Skeletal muscle tissue (tissue), 4 donors: Measurements from ENCODE around the gene RPL12. TPM values are rescaled to one million over a fixed set of nuclear protein-coding genes. Genes with fewer than 3 reads are reported as not detected.

Source experiments
- H3K27ac ChIP-seq: one replicate; pipeline ENCODE4 v1.7.0; 2013; ENCODE audit warnings: mild to moderate bottlenecking, low read depth, low read length, inconsistent platforms
- H3K27me3 ChIP-seq, 3 donors: one replicate each; pipeline ENCODE4 v1.7.0; 2013; ENCODE audit warnings: low read length in 3 of 3; ENCODE audit not compliant: control insufficient read depth in 3 of 3, insufficient read depth in 3 of 3
- H3K36me3 ChIP-seq, 3 donors: one replicate each; pipeline ENCODE4 v1.7.0; 2013; ENCODE audit warnings: low read length in 3 of 3; ENCODE audit not compliant: control insufficient read depth in 3 of 3, insufficient read depth in 3 of 3
- H3K4me1 ChIP-seq, 3 donors: one replicate each; pipeline ENCODE4 v1.7.0; 2013; ENCODE audit warnings: low read length in 3 of 3, mild to moderate bottlenecking in 3 of 3; ENCODE audit not compliant: control insufficient read depth in 3 of 3, insufficient read depth in 3 of 3
- H3K4me3 ChIP-seq, 3 donors: one replicate each; pipeline ENCODE4 v1.7.0; 2013; ENCODE audit warnings: low read length in 3 of 3
- H3K9ac ChIP-seq, 3 donors: one replicate each; pipeline ENCODE4 v1.7.0; 2013; ENCODE audit warnings: low read length in 3 of 3, mild to moderate bottlenecking in 3 of 3, moderate library complexity in 2 of 3, low read depth in 1 of 3
- H3K9me3 ChIP-seq, 3 donors: one replicate each; pipeline ENCODE4 v1.7.0; 2013; ENCODE audit warnings: low read length in 3 of 3; ENCODE audit not compliant: control insufficient read depth in 3 of 3
- total RNA-seq: library from RNA; depleted of rRNA; stranded (reverse); fragments of >200 nt; gene quantifications from one replicate; pipeline ENCODE4 v1.2.3, GENCODE V29; 2014
- donor health status: Osteomylitis.

Gene RPL12
- total RNA-seq, 1 donor from 2014 or later = 1,305 TPM

GRCh38 chr9:127492616-127493015 is 41.4 kb upstream of the RPL12 start:
- Histone ChIP-seq H3K36me3 (peaks cover 42 to 73% (median 67%) of the 10 kb centered on the region in 3 donors), H3K9me3 (no peaks in the 10 kb centered on the region), H3K27ac (no peak overlapping the region), H3K27me3 (no peaks in the 10 kb centered on the region), H3K9ac (no peak overlapping the region), H3K4me3 (no peak overlapping the region), H3K4me1 (no peaks in the 10 kb centered on the region)

GRCh38 chr9:127491516-127491915 is 40.3 kb upstream of the RPL12 start:
- Histone ChIP-seq H3K36me3 (peaks cover 34 to 66% (median 64%) of the 10 kb centered on the region in 3 donors), H3K4me1 (no peaks in the 10 kb centered on the region), H3K9ac (no peak overlapping the region), H3K27ac (no peak overlapping the region), H3K9me3 (no peaks in the 10 kb centered on the region), H3K4me3 (no peak overlapping the region), H3K27me3 (no peaks in the 10 kb centered on the region)

GRCh38 chr9:127490535-127491230 is 39.5 kb upstream of the RPL12 start:
- no peaks in the 10 kb centered on the region for H3K27me3 ChIP-seq
- no peaks in the 10 kb centered on the region for H3K4me1 ChIP-seq
- no peak overlapping the region for H3K27ac ChIP-seq
- no peak overlapping the region for H3K9ac ChIP-seq
- H3K9me3 ChIP-seq = no peaks in the 10 kb centered on the region
- no peak overlapping the region for H3K4me3 ChIP-seq
- peaks cover 34 to 67% (median 66%) of the 10 kb centered on the region in 3 donors for H3K36me3 ChIP-seq

GRCh38 chr9:127489471-127490115 is 38.4 kb upstream of the RPL12 start:
- Histone ChIP-seq H3K36me3 (peaks cover 35 to 72% (median 65%) of the 10 kb centered on the region in 3 donors), H3K4me1 (no peaks in the 10 kb centered on the region), H3K4me3 (no peak overlapping the region), H3K9me3 (no peaks in the 10 kb centered on the region), H3K27me3 (no peaks in the 10 kb centered on the region), H3K9ac (no peak overlapping the region), H3K27ac (no peak overlapping the region)

GRCh38 chr9:127488946-127489345 is 37.7 kb upstream of the RPL12 start:
- H3K27me3 ChIP-seq = no peaks in the 10 kb centered on the region
- H3K4me3 ChIP-seq = no peak overlapping the region
- H3K4me1 ChIP-seq = no peaks in the 10 kb centered on the region
- H3K36me3 ChIP-seq = peaks cover 31 to 69% (median 59%) of the 10 kb centered on the region in 3 donors
- no peaks in the 10 kb centered on the region for H3K9me3 ChIP-seq
- H3K27ac ChIP-seq = no peak overlapping the region
- H3K9ac ChIP-seq = no peak overlapping the region

- peaks cover 32 to 52% (median 49%) of the 10 kb centered on the region in 3 donors for H3K36me3 ChIP-seq
These were observed 34.8 kb upstream of the RPL12 start for GRCh38 chr9:127485995-127486394.

GRCh38 chr9:127482662-127483061 is 31.5 kb upstream of the RPL12 start:
- no peak overlapping the region for H3K27ac ChIP-seq
- peaks cover 39 to 58% (median 54%) of the 10 kb centered on the region in 3 donors for H3K36me3 ChIP-seq
- no peak overlapping the region for H3K4me3 ChIP-seq

More at GRCh38 chr9:127485995-127486394, 34.8 kb upstream of the RPL12 start:
- H3K4me3 ChIP-seq = no peak overlapping the region
- H3K4me1 ChIP-seq = no peaks in the 10 kb centered on the region
- no peak overlapping the region for H3K27ac ChIP-seq
- no peaks in the 10 kb centered on the region for H3K9me3 ChIP-seq
- no peak overlapping the region for H3K9ac ChIP-seq
- no peaks in the 10 kb centered on the region for H3K27me3 ChIP-seq

GRCh38 chr9:127479507-127480081 is 28.4 kb upstream of the RPL12 start:
- Histone ChIP-seq H3K4me1 (no peaks in the 10 kb centered on the region), H3K9ac (no peak overlapping the region), H3K9me3 (no peaks in the 10 kb centered on the region), H3K36me3 (peaks cover 32 to 53% (median 45%) of the 10 kb centered on the region in 3 donors), H3K27me3 (no peaks in the 10 kb centered on the region), H3K4me3 (no peak overlapping the region), H3K27ac (no peak overlapping the region)

More at GRCh38 chr9:127482662-127483061, 31.5 kb upstream of the RPL12 start:
- Histone ChIP-seq H3K4me1 (no peaks in the 10 kb centered on the region), H3K27me3 (no peaks in the 10 kb centered on the region), H3K9me3 (no peaks in the 10 kb centered on the region), H3K9ac (no peak overlapping the region)

- no peak overlapping the region for H3K9ac ChIP-seq
- H3K36me3 ChIP-seq = peaks cover 23 to 48% (median 48%) of the 10 kb centered on the region in 3 donors
- H3K4me3 ChIP-seq = no peak overlapping the region
- no peaks in the 10 kb centered on the region for H3K27me3 ChIP-seq
- no peak overlapping the region for H3K27ac ChIP-seq
- no peaks in the 10 kb centered on the region for H3K4me1 ChIP-seq
- H3K9me3 ChIP-seq = no peaks in the 10 kb centered on the region
These were observed 23.4 kb upstream of the RPL12 start for GRCh38 chr9:127474592-127474991.

- H3K36me3 ChIP-seq = peaks cover 18 to 42% (median 42%) of the 10 kb centered on the region in 3 donors
These were observed 22.7 kb upstream of the RPL12 start for GRCh38 chr9:127473932-127474331.

More at GRCh38 chr9:127473932-127474331, 22.7 kb upstream of the RPL12 start:
- H3K4me1 ChIP-seq = no peaks in the 10 kb centered on the region
- H3K27me3 ChIP-seq = no peaks in the 10 kb centered on the region
- H3K9ac ChIP-seq = no peak overlapping the region
- no peaks in the 10 kb centered on the region for H3K9me3 ChIP-seq
- no peak overlapping the region for H3K27ac ChIP-seq
- no peak overlapping the region for H3K4me3 ChIP-seq
